K562 (cell line): ENCODE measurements around the gene BMP4. TPM values are rescaled to one million over a fixed set of nuclear protein-coding genes. Genes with fewer than 3 reads are reported as not detected.

Experiments
- ATAC-seq: fragments of 200-7000 bp; cut with Tn5 transposase; 3 replicates; pipeline ENCODE4 v1.9.1; 2020; ENCODE audit warnings: moderate library complexity
- BruUV-seq: library from RNA; stranded (reverse); fragments of 400-500 nt; replicated peaks from 2 replicates; lab custom pipeline; 2021; lab: Mats Ljungman, UMichigan
- CTCF ChIA-PET: fragments of 300-600 bp; formaldehyde crosslinking; extraction: SDS; loops from one replicate; lab custom pipeline; 2021; ENCODE audit warnings: low intra/inter-chr PET ratio; lab: Yijun Ruan, JAX
- POLR2A ChIA-PET: fragments of 300-600, 350-650 bp; sonication (Branson Sonifier 250); formaldehyde crosslinking; extraction: SDS; loops from one replicate; lab custom pipeline; 2021; ENCODE audit warnings: antibody characterized with exemption, inconsistent platforms; lab: Yijun Ruan, JAX
- DNase-seq, 4 experiments: peaks; one replicate each; pipeline versions ENCODE4 v3.0.0 to v3.0.0-alpha.2; 2011 to 2018; ENCODE audit warnings: low spot score in 3 of 4, mixed read lengths in 3 of 4; ENCODE audit errors: extremely low read depth in 1 of 4
- FAIRE-seq: peaks from 2 replicates; lab custom pipeline; 2011; peaks lifted over from hg19 to GRCh38; lab: Jason Lieb, UNC
- H2AFZ ChIP-seq: 2 replicates; pipeline ENCODE4 v1.6.0; 2011; ENCODE audit warnings: low read depth, low read length, control low read depth, inconsistent platforms
- H3K27ac ChIP-seq: fragments of 200-600 bp; 3 replicates; pipeline ENCODE4 v1.8.0; 2011; ENCODE audit warnings: low read depth, mild to moderate bottlenecking, control low read depth, inconsistent platforms, low read length, moderate library complexity, mixed read lengths; ENCODE audit errors: extremely low read depth
- H3K27me3 ChIP-seq, 2 experiments: fragments of 300-600 bp in 1 of 2; 2 replicates in 1 of 2; 3 replicates in 1 of 2; pipeline versions ENCODE4 v1.6.0 to v1.8.0; 2011; ENCODE audit warnings: inconsistent platforms in 2 of 2, low read length in 2 of 2, mild to moderate bottlenecking in 1 of 2, mixed read lengths in 1 of 2, moderate library complexity in 1 of 2; ENCODE audit not compliant: control insufficient read depth in 2 of 2, insufficient read depth in 2 of 2
- H3K36me3 ChIP-seq: fragments of 300-600 bp; 3 replicates; pipeline ENCODE4 v1.8.0; 2011; ENCODE audit warnings: mild to moderate bottlenecking, low read length, inconsistent platforms; ENCODE audit not compliant: control insufficient read depth, insufficient read depth
- H3K4me1 ChIP-seq, 2 experiments: fragments of 200-600 bp in 1 of 2; replicated peaks in 1 of 2; 2 replicates in 1 of 2; 3 replicates in 1 of 2; pipeline versions ENCODE4 v1.5.1 to v1.8.0; 2011; ENCODE audit warnings: inconsistent platforms in 2 of 2, low read length in 2 of 2, mild to moderate bottlenecking in 1 of 2, mixed read lengths in 1 of 2, moderate library complexity in 1 of 2; ENCODE audit not compliant: control insufficient read depth in 2 of 2, insufficient read depth in 2 of 2
- H3K4me2 ChIP-seq: 2 replicates; pipeline ENCODE4 v1.6.1; 2011; ENCODE audit warnings: low read length, control low read depth, inconsistent platforms, mixed read lengths; ENCODE audit not compliant: insufficient read depth
- H3K4me3 ChIP-seq: fragments of 200-600 bp; sonication (generic), shearing (Covaris generic); 2 replicates; pipeline ENCODE4 v1.5.1; 2016; ENCODE audit warnings: control low read depth, inconsistent platforms
- H3K79me2 ChIP-seq: fragments of 200-600 bp; 3 replicates; pipeline ENCODE4 v1.8.0; 2011; ENCODE audit warnings: low read length, inconsistent platforms; ENCODE audit not compliant: control insufficient read depth, insufficient read depth
- H3K9ac ChIP-seq, 2 experiments: 2 replicates each; pipeline versions ENCODE4 v1.6.0 to v1.6.1; 2011; ENCODE audit warnings: low read depth in 2 of 2, low read length in 2 of 2, control low read depth in 1 of 2, inconsistent platforms in 1 of 2, mild to moderate bottlenecking in 1 of 2, mixed read lengths in 1 of 2; ENCODE audit not compliant: insufficient read depth in 1 of 2
- H3K9me1 ChIP-seq: one replicate; pipeline ENCODE4 v1.6.0; 2011; ENCODE audit warnings: inconsistent platforms, mild to moderate bottlenecking, low read length, moderate library complexity; ENCODE audit not compliant: control insufficient read depth, insufficient read depth
- H3K9me3 ChIP-seq: replicated peaks from 2 replicates; pipeline ENCODE4 v1.5.1; 2011; ENCODE audit warnings: low read depth, low read length, inconsistent platforms; ENCODE audit not compliant: control insufficient read depth, insufficient read depth
- H4K20me1 ChIP-seq: replicated peaks from 2 replicates; pipeline ENCODE4 v1.6.1; 2011; ENCODE audit warnings: low read length, inconsistent platforms, mixed read lengths; ENCODE audit not compliant: control insufficient read depth, insufficient read depth
- CEBPG ChIP-seq, 3 experiments: fragments of 200-800 bp in 1 of 3; sonication (Bioruptor generic) in 1 of 3; sonication (generic) in 1 of 3; formaldehyde crosslinking in 1 of 3; IDR thresholded peaks in 2 of 3; conservative IDR thresholded peaks in 1 of 3; 2 replicates each; pipeline versions ENCODE4 v1.6.1 to v1.8.0; 2016 to 2022; ENCODE audit warnings: missing compliant biosample characterization in 2 of 3, missing genetic modification characterization in 2 of 3, mild to moderate bottlenecking in 1 of 3, missing genetic modification reagents in 1 of 3
- DMBX1 ChIP-seq: fragments of 250-450 bp; sonication (Bioruptor Pico); IDR thresholded peaks from 2 replicates; pipeline ENCODE4 v1.8.0; 2022; ENCODE audit warnings: inconsistent platforms, mild to moderate bottlenecking, moderate library complexity, borderline replicate concordance
- SMAD1 ChIP-seq: fragments of 150-350 bp; IDR thresholded peaks from 2 replicates; pipeline ENCODE4 v1.6.1; 2014; ENCODE audit warnings: low read length, low read depth; ENCODE audit not compliant: partially characterized antibody
- SNIP1 ChIP-seq: fragments of 450-650 bp; IDR thresholded peaks from 2 replicates; pipeline ENCODE4 v1.7.1; 2017; ENCODE audit warnings: low read depth, mild to moderate bottlenecking
- ZNF165 ChIP-seq: fragments of 250-450 bp; sonication (Bioruptor Pico); IDR thresholded peaks from 2 replicates; pipeline ENCODE4 v1.4.0; 2020; ENCODE audit warnings: borderline replicate concordance
- WGBS: fragments of 100-300 bp; shearing (Covaris generic); methylation state at CpG from one replicate; pipeline ENCODE4 v1.1.6; 2016; ENCODE audit warnings: low coverage, mixed read lengths; ENCODE audit not compliant: insufficient coverage; ENCODE audit errors: missing lambda C conversion rate; 5-methylcytosine and 5-hydroxymethylcytosine counted together
- in situ Hi-C: fragments of 300-500 bp; cut with MboI; formaldehyde crosslinking; loops from 4 replicates; pipeline ENCODE4 v1.15.0; 2018; ENCODE audit warnings: inconsistent platforms, mixed read lengths
- intact Hi-C: fragments of 100-400 bp; cut with micrococcal nuclease; formaldehyde crosslinking; loops from 2 replicates; pipeline ENCODE4 v1.14.2; 2022
- polyA plus RNA-seq, 8 experiments: library from polyadenylated mRNA; depleted of rRNA in 4 of 8; stranded (reverse) in 5 of 8; unstranded in 3 of 8; fragments of >200 nt; fragmentation: Nextera tagmentation in 2 of 8; fragmentation: Illumina TruSeq in 1 of 8; extraction: Ambion mirVana in 2 of 8; extraction: Trizol in 1 of 8; gene quantifications; 2 replicates each; pipeline versions ENCODE4 v1.2.1 to v1.2.3, GENCODE V29; 2011 to 2014; ENCODE audit warnings: inconsistent platforms in 1 of 8, missing spikeins in 1 of 8
- total RNA-seq, 7 experiments: library from RNA; depleted of rRNA in 6 of 7; stranded (reverse); fragments of >200 nt in 6 of 7; fragmentation: Illumina TruSeq in 2 of 7; extraction: Trizol in 2 of 7; gene quantifications; 2 replicates each; pipeline versions ENCODE4 v1.2.1 to v1.2.3, GENCODE V29; 2011 to 2021; ENCODE audit warnings: low replicate concordance in 1 of 7
- TF ChIP-seq, protein P1 (sequence below): sonication (generic); formaldehyde crosslinking; IDR thresholded peaks from 2 replicates; pipeline ENCODE4 v1.8.1; 2023; ENCODE audit warnings: mild to moderate bottlenecking, missing genetic modification reagents, moderate library complexity
- TF ChIP-seq, protein P2 (sequence below), 2 experiments: fragments of 150-350 bp in 1 of 2; IDR thresholded peaks; 2 replicates each; pipeline ENCODE4 v1.6.1; 2012 to 2016; ENCODE audit warnings: low read depth in 2 of 2, low read length in 2 of 2, mild to moderate bottlenecking in 1 of 2, moderate library complexity in 1 of 2

BMP4 gene
- total and polyA plus RNA-seq, 9 of the 15 experiments (the other 6 are each of a cell fraction or from before 2014, with no cell fraction given) = not detected

DNA sequence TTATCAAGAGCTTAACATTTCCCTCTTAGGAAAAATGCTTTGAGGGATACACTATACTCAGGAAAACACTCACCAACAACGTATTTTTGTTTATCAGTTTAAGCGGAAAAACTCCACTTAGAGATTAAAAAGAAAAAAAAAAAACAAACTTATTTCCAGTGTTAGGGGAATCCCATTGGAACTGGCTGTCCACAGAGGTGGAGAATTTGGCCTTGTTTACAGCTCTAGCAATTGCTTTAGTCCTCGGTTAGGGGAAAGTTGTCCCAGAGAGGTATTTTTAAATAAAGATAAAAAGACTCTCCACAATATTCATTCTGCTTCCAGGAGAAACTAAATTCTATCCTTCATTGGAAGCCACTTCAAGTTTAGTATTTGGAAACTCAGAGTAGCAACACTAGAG, 21.6 kb upstream of the BMP4 start:
- Histone ChIP-seq H3K4me2 (no peak overlapping the region), H3K4me1 (no peaks in the 10 kb centered on the region), H3K79me2 (no peaks in the 10 kb centered on the region), H3K36me3 (no peaks in the 10 kb centered on the region), H4K20me1 (no peaks in the 10 kb centered on the region), H3K4me3 (no peak overlapping the region), H3K9me3 (no peaks in the 10 kb centered on the region), H3K9ac (no peak overlapping the region), H2AFZ (no peak overlapping the region), H3K9me1 (no peaks in the 10 kb centered on the region), H3K27ac (no peak overlapping the region), H3K27me3 (no peaks in the 10 kb centered on the region)
- ChIA-PET POLR2A (no interaction called here), CTCF (no interaction called here)
- FAIRE-seq (no peak), ATAC-seq (no peak), DNase-seq (no peak)
- intact Hi-C loops (no loop called here), in situ Hi-C loops (no loop called here)
- no TSS peak for BruUV-seq
- no peak for TF ChIP-seq DMBX1 (CRISPR knock-in tag)
- TF ChIP-seq, protein P1, sequence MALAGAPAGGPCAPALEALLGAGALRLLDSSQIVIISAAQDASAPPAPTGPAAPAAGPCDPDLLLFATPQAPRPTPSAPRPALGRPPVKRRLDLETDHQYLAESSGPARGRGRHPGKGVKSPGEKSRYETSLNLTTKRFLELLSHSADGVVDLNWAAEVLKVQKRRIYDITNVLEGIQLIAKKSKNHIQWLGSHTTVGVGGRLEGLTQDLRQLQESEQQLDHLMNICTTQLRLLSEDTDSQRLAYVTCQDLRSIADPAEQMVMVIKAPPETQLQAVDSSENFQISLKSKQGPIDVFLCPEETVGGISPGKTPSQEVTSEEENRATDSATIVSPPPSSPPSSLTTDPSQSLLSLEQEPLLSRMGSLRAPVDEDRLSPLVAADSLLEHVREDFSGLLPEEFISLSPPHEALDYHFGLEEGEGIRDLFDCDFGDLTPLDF = no peak
- TF ChIP-seq CEBPG (CRISPR knock-in tag; IDR thresholded peaks at IDR 0.05) = no peak
- TF ChIP-seq CEBPG (tag; conservative IDR thresholded peaks at IDR 0.05 in 1 of 2, IDR thresholded peaks at IDR 0.05 in 1 of 2) = no peak
- TF ChIP-seq SNIP1 = no peak
- WGBS = 0% methylated on average over 3 of the region's 3 CpGs

DNA sequence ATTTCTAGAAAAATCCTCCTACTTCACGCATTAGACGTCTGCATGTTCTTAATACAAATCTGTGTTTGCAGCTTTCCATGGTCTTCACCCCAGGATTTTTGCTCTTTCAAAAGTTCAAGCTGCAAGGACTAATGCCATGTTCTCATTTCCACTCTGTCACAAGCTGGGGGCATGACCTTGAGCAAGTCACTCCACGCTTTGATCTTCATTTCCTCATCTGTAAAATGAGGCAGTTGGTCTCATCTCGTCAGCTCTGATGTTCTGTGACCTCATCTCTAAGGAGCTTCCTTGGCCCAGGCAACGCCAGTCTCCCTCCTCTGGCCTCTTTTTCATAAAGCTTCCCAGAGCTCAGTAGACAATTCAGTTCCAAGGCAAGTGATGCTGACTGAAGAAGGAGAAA, 18.8 kb upstream of the BMP4 start:
- Histone ChIP-seq H4K20me1 (no peaks in the 10 kb centered on the region), H2AFZ (no peak overlapping the region), H3K9me3 (no peaks in the 10 kb centered on the region), H3K36me3 (no peaks in the 10 kb centered on the region), H3K27me3 (no peaks in the 10 kb centered on the region), H3K9me1 (no peaks in the 10 kb centered on the region), H3K27ac (no peak overlapping the region), H3K9ac (no peak overlapping the region), H3K4me1 (no peaks in the 10 kb centered on the region), H3K79me2 (no peaks in the 10 kb centered on the region), H3K4me2 (no peak overlapping the region), H3K4me3 (no peak overlapping the region)
- intact Hi-C loops = no loop called here
- in situ Hi-C loops = no loop called here
- ChIA-PET POLR2A (no interaction called here), CTCF (no interaction called here)
- WGBS = 0% methylated on average over 4 of the region's 5 CpGs
- no TSS peak for BruUV-seq
- ATAC-seq = no peak
- no peak for DNase-seq
- FAIRE-seq = no peak
- TF ChIP-seq SMAD1 = no peak
- TF ChIP-seq, protein P2, sequence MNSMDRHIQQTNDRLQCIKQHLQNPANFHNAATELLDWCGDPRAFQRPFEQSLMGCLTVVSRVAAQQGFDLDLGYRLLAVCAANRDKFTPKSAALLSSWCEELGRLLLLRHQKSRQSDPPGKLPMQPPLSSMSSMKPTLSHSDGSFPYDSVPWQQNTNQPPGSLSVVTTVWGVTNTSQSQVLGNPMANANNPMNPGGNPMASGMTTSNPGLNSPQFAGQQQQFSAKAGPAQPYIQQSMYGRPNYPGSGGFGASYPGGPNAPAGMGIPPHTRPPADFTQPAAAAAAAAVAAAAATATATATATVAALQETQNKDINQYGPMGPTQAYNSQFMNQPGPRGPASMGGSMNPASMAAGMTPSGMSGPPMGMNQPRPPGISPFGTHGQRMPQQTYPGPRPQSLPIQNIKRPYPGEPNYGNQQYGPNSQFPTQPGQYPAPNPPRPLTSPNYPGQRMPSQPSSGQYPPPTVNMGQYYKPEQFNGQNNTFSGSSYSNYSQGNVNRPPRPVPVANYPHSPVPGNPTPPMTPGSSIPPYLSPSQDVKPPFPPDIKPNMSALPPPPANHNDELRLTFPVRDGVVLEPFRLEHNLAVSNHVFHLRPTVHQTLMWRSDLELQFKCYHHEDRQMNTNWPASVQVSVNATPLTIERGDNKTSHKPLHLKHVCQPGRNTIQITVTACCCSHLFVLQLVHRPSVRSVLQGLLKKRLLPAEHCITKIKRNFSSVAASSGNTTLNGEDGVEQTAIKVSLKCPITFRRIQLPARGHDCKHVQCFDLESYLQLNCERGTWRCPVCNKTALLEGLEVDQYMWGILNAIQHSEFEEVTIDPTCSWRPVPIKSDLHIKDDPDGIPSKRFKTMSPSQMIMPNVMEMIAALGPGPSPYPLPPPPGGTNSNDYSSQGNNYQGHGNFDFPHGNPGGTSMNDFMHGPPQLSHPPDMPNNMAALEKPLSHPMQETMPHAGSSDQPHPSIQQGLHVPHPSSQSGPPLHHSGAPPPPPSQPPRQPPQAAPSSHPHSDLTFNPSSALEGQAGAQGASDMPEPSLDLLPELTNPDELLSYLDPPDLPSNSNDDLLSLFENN (IDR thresholded peaks at IDR 0.05; ENCODE audit: low read depth in 2 of 2, low read length in 2 of 2) = no peak
- no peak for TF ChIP-seq ZNF165
